Measurements from ENCODE around the gene CYFIP2. TPM values are rescaled to one million over a fixed set of nuclear protein-coding genes. Genes with fewer than 3 reads are reported as not detected.

CYFIP2 gene
- total and polyA plus RNA-seq, 2 of the 8 experiments (the other 6 are each of a cell fraction or from before 2014, with no cell fraction given): 45.1 to 80.6 TPM

DNA sequence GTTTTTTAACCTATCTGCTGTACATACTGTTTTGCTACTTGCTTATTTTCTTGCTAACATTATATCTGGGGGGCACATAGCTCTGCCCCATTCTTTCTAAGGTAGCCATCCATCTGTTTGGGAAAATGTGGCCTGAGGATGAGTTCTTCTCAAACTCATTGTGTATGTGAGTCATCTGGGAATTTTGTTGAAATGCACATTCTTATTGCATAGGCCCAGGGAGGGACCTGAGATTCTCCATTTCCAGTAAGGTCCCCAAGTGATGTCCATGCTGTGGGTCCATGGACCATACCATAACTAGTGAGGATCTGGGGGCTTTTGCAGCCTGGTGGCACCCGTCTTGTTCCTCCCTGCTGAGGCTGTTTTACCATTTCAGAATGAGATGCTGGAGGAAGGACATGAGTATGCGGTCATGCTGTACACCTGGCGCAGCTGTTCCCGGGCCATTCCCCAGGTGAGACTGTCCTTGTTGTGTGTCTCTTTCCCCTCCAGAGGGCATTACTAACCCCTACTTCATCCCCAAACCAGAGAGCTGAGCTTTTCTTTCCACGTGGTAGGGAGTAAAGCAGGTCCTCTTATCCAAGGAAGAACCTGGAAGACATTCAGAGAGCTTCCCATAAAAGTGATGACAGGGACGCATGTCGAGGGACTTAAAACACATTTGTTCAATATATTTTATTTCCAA is 28.6 kb downstream of the CYFIP2 start:
- no peak overlapping the region for H3K23ac ChIP-seq (ENCODE audit: insufficient read length)
- no peak overlapping the region for H3K4me3 ChIP-seq (ENCODE audit: extremely low read depth in 1 of 4, insufficient read depth in 2 of 4, low read depth in 3 of 4, low read length in 4 of 4)
- DNase-seq (ENCODE audit: low read depth in 1 of 2, low spot score in 2 of 2) (no peak), FAIRE-seq (no peak)
- no peak overlapping the region for H4K91ac ChIP-seq (replicated peaks; ENCODE audit: insufficient read length, low read length)
- H2BK12ac ChIP-seq (ENCODE audit: low read depth, low read length): no peak overlapping the region
- no peaks in the 10 kb centered on the region for H3K79me2 ChIP-seq (ENCODE audit: control insufficient read depth in 1 of 2, insufficient read depth in 2 of 2, low read length in 2 of 2)
- H3K36me3 ChIP-seq (ENCODE audit: control insufficient read depth in 2 of 4, insufficient read depth in 4 of 4, low read length in 3 of 4): peaks cover 0 to 8% (median 3%) of the 10 kb centered on the region in 4 experiments; a peak in 4 of 8 replicates
- WGBS, 2 experiments (ENCODE audit: extremely low coverage in 1 of 2, insufficient coverage in 1 of 2, insufficient read length in 1 of 2, insufficient replicate concordance in 2 of 2, low coverage in 1 of 2, low lambda C conversion rate in 2 of 2, missing lambda C conversion rate in 1 of 2): 85% methylated on average over 7 of the region's 7 CpGs; no CpG with 5 or more reads in 1 of the 2 experiments
- H4K5ac ChIP-seq (ENCODE audit: insufficient read length, low read depth, low read length): no peak overlapping the region
- H3K9me3 ChIP-seq (ENCODE audit: insufficient read depth in 2 of 2, low read depth in 1 of 2, low read length in 1 of 2): no peaks in the 10 kb centered on the region
- ChIA-PET CTCF (ENCODE audit: partially characterized antibody) (interaction anchor here (0.5 to 3.7 kb wide), 11 partner anchors 9 to 145 kb away, joined by 3 to 20 read pairs (median 3); no protein-coding TSS in a partner anchor), POLR2A (ENCODE audit: partially characterized antibody) (no interaction called here)
- H2BK120ac ChIP-seq (replicated peaks; ENCODE audit: low read depth, low read length): no peak overlapping the region
- no peak overlapping the region for H2BK5ac ChIP-seq (ENCODE audit: low read depth, low read length)
- H2BK15ac ChIP-seq (ENCODE audit: low read length): no peak overlapping the region
- H3K4me1 ChIP-seq (replicated peaks in 1 of 4; ENCODE audit: control insufficient read depth in 3 of 4, insufficient read depth in 4 of 4, low read length in 3 of 4): no peaks in the 10 kb centered on the region
- no peaks in the 10 kb centered on the region for H3K23me2 ChIP-seq (ENCODE audit: low read depth, low read length)
- no peak overlapping the region for H3K14ac ChIP-seq (ENCODE audit: insufficient read length)
- no peak overlapping the region for H3K18ac ChIP-seq (ENCODE audit: extremely low read depth, low read length)
- no peak overlapping the region for H2AFZ ChIP-seq (ENCODE audit: low read length)
- H4K8ac ChIP-seq (ENCODE audit: extremely low read depth, insufficient read depth, low read length): no peak overlapping the region
- H3K56ac ChIP-seq (replicated peaks; ENCODE audit: insufficient read length, low read depth, low read length): no peak overlapping the region
- H3K4me2 ChIP-seq (ENCODE audit: insufficient read depth in 1 of 2, low read depth in 2 of 2, low read length in 2 of 2): no peak overlapping the region
- H3K4ac ChIP-seq (replicated peaks; ENCODE audit: insufficient read length, low read depth, low read length): no peak overlapping the region
- H3K9ac ChIP-seq (replicated peaks in 1 of 4; ENCODE audit: extremely low read depth in 1 of 4, low read depth in 3 of 4, low read length in 3 of 4): no peak overlapping the region
- H3K27me3 ChIP-seq (replicated peaks in 1 of 4; ENCODE audit: control insufficient read depth in 3 of 4, extremely low read depth in 1 of 4, insufficient read depth in 3 of 4, low read length in 3 of 4): no peaks in the 10 kb centered on the region
- H2BK20ac ChIP-seq (ENCODE audit: low read length): no peak overlapping the region
- TF ChIP-seq SIN3A (conservative IDR thresholded peaks at IDR 0.05 in 1 of 2, IDR thresholded peaks at IDR 0.05 in 1 of 2; ENCODE audit: low read depth in 1 of 2, low read length in 2 of 2) (no peak), RAD21 (IDR thresholded peaks at IDR 0.05 in 1 of 2, conservative IDR thresholded peaks at IDR 0.05 in 1 of 2; ENCODE audit: low read depth in 2 of 2, low read length in 2 of 2) (peak in 1 of 2 experiments; percentile 32; a peak in 1 of 4 replicates), FOSL1 (IDR thresholded peaks at IDR 0.05; ENCODE audit: insufficient read depth, low read depth, low read length) (no peak), RFX5 (IDR thresholded peaks at IDR 0.05; ENCODE audit: borderline replicate concordance, low read depth, low read length) (no peak), BACH1 (IDR thresholded peaks at IDR 0.05; ENCODE audit: low read length) (no peak), KDM4A (IDR thresholded peaks at IDR 0.05; ENCODE audit: low read depth, low read length, severe bottlenecking) (no peak), TCF12 (IDR thresholded peaks at IDR 0.05; ENCODE audit: low read depth, low read length) (no peak)
- TF ChIP-seq, protein P1, sequence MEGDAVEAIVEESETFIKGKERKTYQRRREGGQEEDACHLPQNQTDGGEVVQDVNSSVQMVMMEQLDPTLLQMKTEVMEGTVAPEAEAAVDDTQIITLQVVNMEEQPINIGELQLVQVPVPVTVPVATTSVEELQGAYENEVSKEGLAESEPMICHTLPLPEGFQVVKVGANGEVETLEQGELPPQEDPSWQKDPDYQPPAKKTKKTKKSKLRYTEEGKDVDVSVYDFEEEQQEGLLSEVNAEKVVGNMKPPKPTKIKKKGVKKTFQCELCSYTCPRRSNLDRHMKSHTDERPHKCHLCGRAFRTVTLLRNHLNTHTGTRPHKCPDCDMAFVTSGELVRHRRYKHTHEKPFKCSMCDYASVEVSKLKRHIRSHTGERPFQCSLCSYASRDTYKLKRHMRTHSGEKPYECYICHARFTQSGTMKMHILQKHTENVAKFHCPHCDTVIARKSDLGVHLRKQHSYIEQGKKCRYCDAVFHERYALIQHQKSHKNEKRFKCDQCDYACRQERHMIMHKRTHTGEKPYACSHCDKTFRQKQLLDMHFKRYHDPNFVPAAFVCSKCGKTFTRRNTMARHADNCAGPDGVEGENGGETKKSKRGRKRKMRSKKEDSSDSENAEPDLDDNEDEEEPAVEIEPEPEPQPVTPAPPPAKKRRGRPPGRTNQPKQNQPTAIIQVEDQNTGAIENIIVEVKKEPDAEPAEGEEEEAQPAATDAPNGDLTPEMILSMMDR (IDR thresholded peaks at IDR 0.05; ENCODE audit: control extremely low read depth in 1 of 3, insufficient read depth in 1 of 3, low read depth in 1 of 3, low read length in 3 of 3): peak; percentile 33 to 35 (median 33); a peak in 3 of 4 replicates
- no peaks in the 10 kb centered on the region; the same call in 1 of the 2 replicates for H3K79me1 ChIP-seq (ENCODE audit: low read depth, low read length)
- H4K20me1 ChIP-seq (replicated peaks in 1 of 2; ENCODE audit: control insufficient read depth in 1 of 2, insufficient read depth in 2 of 2, low read length in 2 of 2): no peaks in the 10 kb centered on the region
- no peak overlapping the region for H2AK5ac ChIP-seq (ENCODE audit: low read depth, low read length)
- H3K27ac ChIP-seq (ENCODE audit: low read depth, low read length): no peak overlapping the region

All from H1 (cell line).